K562 (cell line): ENCODE data around the gene RPS2. TPM values are rescaled to one million over a fixed set of nuclear protein-coding genes. Genes with fewer than 3 reads are reported as not detected.

Experiments used
- ATAC-seq: fragments of 200-7000 bp; cut with Tn5 transposase; 3 replicates; pipeline ENCODE4 v1.9.1; 2020; ENCODE audit warnings: moderate library complexity
- BruUV-seq: library from RNA; stranded (reverse); fragments of 400-500 nt; replicated peaks from 2 replicates; lab custom pipeline; 2021; lab: Mats Ljungman, UMichigan
- CTCF ChIA-PET: fragments of 300-600 bp; formaldehyde crosslinking; extraction: SDS; loops from one replicate; lab custom pipeline; 2021; ENCODE audit warnings: low intra/inter-chr PET ratio; lab: Yijun Ruan, JAX
- POLR2A ChIA-PET: fragments of 300-600, 350-650 bp; sonication (Branson Sonifier 250); formaldehyde crosslinking; extraction: SDS; loops from one replicate; lab custom pipeline; 2021; ENCODE audit warnings: antibody characterized with exemption, inconsistent platforms; lab: Yijun Ruan, JAX
- DNase-seq, 4 experiments: peaks; one replicate each; pipeline versions ENCODE4 v3.0.0 to v3.0.0-alpha.2; 2011 to 2018; ENCODE audit warnings: low spot score in 3 of 4, mixed read lengths in 3 of 4; ENCODE audit errors: extremely low read depth in 1 of 4
- FAIRE-seq: peaks from 2 replicates; lab custom pipeline; 2011; peaks lifted over from hg19 to GRCh38; lab: Jason Lieb, UNC
- H2AFZ ChIP-seq: 2 replicates; pipeline ENCODE4 v1.6.0; 2011; ENCODE audit warnings: low read depth, low read length, control low read depth, inconsistent platforms
- H3K27ac ChIP-seq: fragments of 200-600 bp; 3 replicates; pipeline ENCODE4 v1.8.0; 2011; ENCODE audit warnings: low read depth, mild to moderate bottlenecking, control low read depth, inconsistent platforms, low read length, moderate library complexity, mixed read lengths; ENCODE audit errors: extremely low read depth
- H3K27me3 ChIP-seq, 2 experiments: fragments of 300-600 bp in 1 of 2; 2 replicates in 1 of 2; 3 replicates in 1 of 2; pipeline versions ENCODE4 v1.6.0 to v1.8.0; 2011; ENCODE audit warnings: inconsistent platforms in 2 of 2, low read length in 2 of 2, mild to moderate bottlenecking in 1 of 2, mixed read lengths in 1 of 2, moderate library complexity in 1 of 2; ENCODE audit not compliant: control insufficient read depth in 2 of 2, insufficient read depth in 2 of 2
- H3K36me3 ChIP-seq: fragments of 300-600 bp; 3 replicates; pipeline ENCODE4 v1.8.0; 2011; ENCODE audit warnings: mild to moderate bottlenecking, low read length, inconsistent platforms; ENCODE audit not compliant: control insufficient read depth, insufficient read depth
- H3K4me1 ChIP-seq, 2 experiments: fragments of 200-600 bp in 1 of 2; replicated peaks in 1 of 2; 2 replicates in 1 of 2; 3 replicates in 1 of 2; pipeline versions ENCODE4 v1.5.1 to v1.8.0; 2011; ENCODE audit warnings: inconsistent platforms in 2 of 2, low read length in 2 of 2, mild to moderate bottlenecking in 1 of 2, mixed read lengths in 1 of 2, moderate library complexity in 1 of 2; ENCODE audit not compliant: control insufficient read depth in 2 of 2, insufficient read depth in 2 of 2
- H3K4me2 ChIP-seq: 2 replicates; pipeline ENCODE4 v1.6.1; 2011; ENCODE audit warnings: low read length, control low read depth, inconsistent platforms, mixed read lengths; ENCODE audit not compliant: insufficient read depth
- H3K4me3 ChIP-seq: fragments of 200-600 bp; sonication (generic), shearing (Covaris generic); 2 replicates; pipeline ENCODE4 v1.5.1; 2016; ENCODE audit warnings: control low read depth, inconsistent platforms
- H3K79me2 ChIP-seq: fragments of 200-600 bp; 3 replicates; pipeline ENCODE4 v1.8.0; 2011; ENCODE audit warnings: low read length, inconsistent platforms; ENCODE audit not compliant: control insufficient read depth, insufficient read depth
- H3K9ac ChIP-seq, 2 experiments: 2 replicates each; pipeline versions ENCODE4 v1.6.0 to v1.6.1; 2011; ENCODE audit warnings: low read depth in 2 of 2, low read length in 2 of 2, control low read depth in 1 of 2, inconsistent platforms in 1 of 2, mild to moderate bottlenecking in 1 of 2, mixed read lengths in 1 of 2; ENCODE audit not compliant: insufficient read depth in 1 of 2
- H3K9me1 ChIP-seq: one replicate; pipeline ENCODE4 v1.6.0; 2011; ENCODE audit warnings: inconsistent platforms, mild to moderate bottlenecking, low read length, moderate library complexity; ENCODE audit not compliant: control insufficient read depth, insufficient read depth
- H3K9me3 ChIP-seq: replicated peaks from 2 replicates; pipeline ENCODE4 v1.5.1; 2011; ENCODE audit warnings: low read depth, low read length, inconsistent platforms; ENCODE audit not compliant: control insufficient read depth, insufficient read depth
- H4K20me1 ChIP-seq: replicated peaks from 2 replicates; pipeline ENCODE4 v1.6.1; 2011; ENCODE audit warnings: low read length, inconsistent platforms, mixed read lengths; ENCODE audit not compliant: control insufficient read depth, insufficient read depth
- BDP1 ChIP-seq: IDR thresholded peaks from 3 replicates; pipeline ENCODE4 v1.6.1; 2011; ENCODE audit not compliant: insufficient read length, insufficient read depth
- DNMT1 ChIP-seq: fragments of 450-650 bp; IDR thresholded peaks from 2 replicates; pipeline ENCODE4 v1.6.1; 2016; ENCODE audit warnings: antibody characterized with exemption, mild to moderate bottlenecking
- E2F1 ChIP-seq: sonication (generic); formaldehyde crosslinking; IDR thresholded peaks from 2 replicates; pipeline ENCODE4 v1.8.1; 2023; ENCODE audit warnings: mild to moderate bottlenecking, missing genetic modification reagents, moderate library complexity
- FUS ChIP-seq: fragments of 200-400 bp; formaldehyde crosslinking; optimal IDR thresholded peaks from 2 replicates; pipeline ENCODE3; 2017; ENCODE audit warnings: low read depth, low read length
- HNRNPL ChIP-seq: fragments of 200-400 bp; formaldehyde crosslinking; IDR thresholded peaks from 2 replicates; pipeline ENCODE4 v1.6.1; 2017; ENCODE audit warnings: low read depth, mild to moderate bottlenecking, low read length
- MBD2 ChIP-seq: sonication (generic); IDR thresholded peaks from 2 replicates; pipeline ENCODE4 v1.6.1; 2016; ENCODE audit warnings: low read depth, borderline replicate concordance
- NELFE ChIP-seq: IDR thresholded peaks from 2 replicates; pipeline ENCODE4 v1.6.1; 2011; ENCODE audit warnings: mild to moderate bottlenecking; ENCODE audit not compliant: insufficient read depth, insufficient read length
- PCBP1 ChIP-seq: fragments of 200-400 bp; formaldehyde crosslinking; IDR thresholded peaks from 2 replicates; pipeline ENCODE4 v1.6.1; 2018; ENCODE audit warnings: mild to moderate bottlenecking, low read depth, low read length; ENCODE audit not compliant: poor library complexity, severe bottlenecking
- POLR2G ChIP-seq: fragments of 200-400 bp; formaldehyde crosslinking; IDR thresholded peaks from 2 replicates; pipeline ENCODE4 v1.6.1; 2017; ENCODE audit warnings: low read depth, mild to moderate bottlenecking, antibody characterized with exemption, low read length, moderate library complexity
- RBFOX2 ChIP-seq: fragments of 200-400 bp; formaldehyde crosslinking; IDR thresholded peaks from 2 replicates; pipeline ENCODE4 v1.6.1; 2017; ENCODE audit warnings: low read depth, mild to moderate bottlenecking, low read length, moderate library complexity
- RBM22 ChIP-seq: fragments of 200-400 bp; formaldehyde crosslinking; IDR thresholded peaks from 2 replicates; pipeline ENCODE4 v1.6.1; 2018; ENCODE audit warnings: low read length, low read depth; ENCODE audit not compliant: poor library complexity, severe bottlenecking
- RERE ChIP-seq: sonication (generic); formaldehyde crosslinking; IDR thresholded peaks from 2 replicates; pipeline ENCODE4 v1.8.0; 2023; ENCODE audit warnings: missing genetic modification reagents, mild to moderate bottlenecking, borderline replicate concordance
- TCF3 ChIP-seq: sonication (generic); formaldehyde crosslinking; IDR thresholded peaks from 2 replicates; pipeline ENCODE4 v1.4.0; 2020; ENCODE audit warnings: mild to moderate bottlenecking, missing genetic modification reagents
- THRA ChIP-seq: fragments of 450-650 bp; IDR thresholded peaks from 2 replicates; pipeline ENCODE4 v1.6.1; 2017; ENCODE audit warnings: mild to moderate bottlenecking, moderate library complexity
- ZNF263 ChIP-seq: sonication (generic); formaldehyde crosslinking; IDR thresholded peaks from 2 replicates; pipeline ENCODE4 v1.8.0; 2022; ENCODE audit warnings: mild to moderate bottlenecking, missing genetic modification reagents, borderline replicate concordance
- WGBS: fragments of 100-300 bp; shearing (Covaris generic); methylation state at CpG from one replicate; pipeline ENCODE4 v1.1.6; 2016; ENCODE audit warnings: low coverage, mixed read lengths; ENCODE audit not compliant: insufficient coverage; ENCODE audit errors: missing lambda C conversion rate; 5-methylcytosine and 5-hydroxymethylcytosine counted together
- in situ Hi-C: fragments of 300-500 bp; cut with MboI; formaldehyde crosslinking; loops from 4 replicates; pipeline ENCODE4 v1.15.0; 2018; ENCODE audit warnings: inconsistent platforms, mixed read lengths
- intact Hi-C: fragments of 100-400 bp; cut with micrococcal nuclease; formaldehyde crosslinking; loops from 2 replicates; pipeline ENCODE4 v1.14.2; 2022
- polyA plus RNA-seq, 8 experiments: library from polyadenylated mRNA; depleted of rRNA in 4 of 8; stranded (reverse) in 5 of 8; unstranded in 3 of 8; fragments of >200 nt; fragmentation: Nextera tagmentation in 2 of 8; fragmentation: Illumina TruSeq in 1 of 8; extraction: Ambion mirVana in 2 of 8; extraction: Trizol in 1 of 8; gene quantifications; 2 replicates each; pipeline versions ENCODE4 v1.2.1 to v1.2.3, GENCODE V29; 2011 to 2014; ENCODE audit warnings: inconsistent platforms in 1 of 8, missing spikeins in 1 of 8
- total RNA-seq, 7 experiments: library from RNA; depleted of rRNA in 6 of 7; stranded (reverse); fragments of >200 nt in 6 of 7; fragmentation: Illumina TruSeq in 2 of 7; extraction: Trizol in 2 of 7; gene quantifications; 2 replicates each; pipeline versions ENCODE4 v1.2.1 to v1.2.3, GENCODE V29; 2011 to 2021; ENCODE audit warnings: low replicate concordance in 1 of 7

RPS2 gene
- total and polyA plus RNA-seq, 9 of the 15 experiments (the other 6 are each of a cell fraction or from before 2014, with no cell fraction given) = 834 to 4,794 (median 3,793) TPM

GRCh38 chr16:1977875-1978268 lies 13.2 kb upstream of the RPS2 start:
- Histone ChIP-seq H4K20me1 (no peaks in the 10 kb centered on the region), H3K9me3 (no peaks in the 10 kb centered on the region), H3K4me2 (no peak overlapping the region), H3K9me1 (no peaks in the 10 kb centered on the region), H3K4me1 (peaks cover under 1 to 84% of the 10 kb centered on the region in 2 experiments; a peak in 3 of 5 replicates), H3K4me3 (no peak overlapping the region), H3K27me3 (no peaks in the 10 kb centered on the region), H3K9ac (no peak overlapping the region), H3K36me3 (peaks cover 62% of the 10 kb centered on the region; the same call in 2 of the 3 replicates), H3K27ac (no peak overlapping the region), H2AFZ (no peak overlapping the region), H3K79me2 (peaks cover 16% of the 10 kb centered on the region)
- intact Hi-C loops = no loop called here
- TSS peak; percentile 13 for BruUV-seq
- FAIRE-seq (no peak), DNase-seq (no peak), ATAC-seq (no peak)
- ChIA-PET POLR2A (interaction anchor here (0.6 to 2.7 kb wide), 4 partner anchors 11 to 14 kb away, joined by 3 to 30 read pairs (median 4); partner anchors contain the start of gene RPS2), CTCF (no interaction called here)
- in situ Hi-C loops = no loop called here
- whole genome bisulfite sequencing = 97% methylated on average over 10 of the region's 18 CpGs
- no peak for TF ChIP-seq FUS
- peak; percentile 46 for TF ChIP-seq PCBP1
- no peak for TF ChIP-seq MBD2
- no peak for TF ChIP-seq TCF3
- TF ChIP-seq ZNF263 (CRISPR knock-in tag) = no peak
- no peak for TF ChIP-seq BDP1
- TF ChIP-seq E2F1 (CRISPR knock-in tag) = no peak
- peak; percentile 29; the same call in 1 of the 2 replicates for TF ChIP-seq HNRNPL
- no peak for TF ChIP-seq RERE (CRISPR knock-in tag)
- TF ChIP-seq DNMT1 = no peak
- TF ChIP-seq NELFE = no peak
- 0 out of 2 replicates have a peak, but pooled peaks have one; percentile 12 for TF ChIP-seq RBFOX2
- peak; percentile 60 for TF ChIP-seq POLR2G
- no peak for TF ChIP-seq RBM22
- no peak for TF ChIP-seq THRA
